Measurements from ENCODE around the gene RHBDL1. TPM values are rescaled to one million over a fixed set of nuclear protein-coding genes. Genes with fewer than 3 reads are reported as not detected.

Gene RHBDL1
- total and polyA plus RNA-seq, 4 donors, result 0.35 to 0.84 (median 0.70) TPM

GRCh38 chr16:635573-636205, 39.8 kb upstream of the RHBDL1 start:
- H3K4me3 ChIP-seq (ENCODE audit: low read depth in 1 of 3, low read length in 3 of 3), result peak overlapping the region; percentile 60 to 80 (median 72)
- no peak for DNase-seq (ENCODE audit: low spot score)
- WGBS, result 9% methylated on average over 55 of the region's 55 CpGs

More at GRCh38 chr16:635573-636205, 39.8 kb upstream of the RHBDL1 start:
- Histone ChIP-seq H3K4me1 (ENCODE audit: control insufficient read depth in 4 of 4, insufficient read depth in 4 of 4, low read length in 3 of 4) (peaks cover 13 to 38% (median 23%) of the 10 kb centered on the region in 4 donors), H3K9ac (ENCODE audit: low read depth in 1 of 2, low read length in 2 of 2) (no peak overlapping the region), H3K27ac (ENCODE audit: low read depth in 1 of 2, low read length in 2 of 2) (peak overlapping the region; percentile 84 to 99), H3K9me3 (ENCODE audit: control insufficient read depth in 4 of 4, low read length in 3 of 4) (no peaks in the 10 kb centered on the region), H3K27me3 (ENCODE audit: control insufficient read depth in 4 of 4, insufficient read depth in 4 of 4, low read length in 3 of 4) (no peaks in the 10 kb centered on the region), H3K36me3 (ENCODE audit: control insufficient read depth in 4 of 4, insufficient read depth in 3 of 4, low read depth in 1 of 4, low read length in 3 of 4) (peaks cover 0 to 7% (median 0%) of the 10 kb centered on the region in 4 donors)
- no peak for TF ChIP-seq RXRA (IDR thresholded peaks at IDR 0.05)
- TF ChIP-seq REST (IDR thresholded peaks at IDR 0.05), result no peak
- no peak for TF ChIP-seq ZBTB33 (IDR thresholded peaks at IDR 0.05)
- TF ChIP-seq GABPA (IDR thresholded peaks at IDR 0.05 in 1 of 2, conservative IDR thresholded peaks at IDR 0.05 in 1 of 2), result no peak
- no peak for TF ChIP-seq FOXA1 (IDR thresholded peaks at IDR 0.05)
- no peak for TF ChIP-seq RAD21 (IDR thresholded peaks at IDR 0.05)
- TF ChIP-seq MAX (IDR thresholded peaks at IDR 0.05), result no peak
- no peak for TF ChIP-seq CTCF (IDR thresholded peaks at IDR 0.05; ENCODE audit: low read depth, low read length, missing input control)
- TF ChIP-seq ATF3 (IDR thresholded peaks at IDR 0.05), result no peak
- no peak for TF ChIP-seq FOXA2 (IDR thresholded peaks at IDR 0.05)
- no peak for TF ChIP-seq HNF4A (conservative IDR thresholded peaks at IDR 0.05)
- no peak for TF ChIP-seq NR2F2 (IDR thresholded peaks at IDR 0.05)
- TF ChIP-seq YY1 (IDR thresholded peaks at IDR 0.05), result no peak
- TF ChIP-seq JUND (IDR thresholded peaks at IDR 0.05), result no peak

All from liver (tissue), 9 donors.